Gastroesophageal sphincter (tissue), 4 donors: ENCODE measurements around the gene SNX13. TPM values are rescaled to one million over a fixed set of nuclear protein-coding genes. Genes with fewer than 3 reads are reported as not detected.

Experiments
- ATAC-seq: fragments of 150-250 bp; one replicate; pipeline ENCODE4 v1.9.1; 2016; ENCODE audit warnings: mild to moderate bottlenecking, moderate library complexity
- H3K27ac ChIP-seq, 4 donors: fragments of 200-600 bp; sonication (generic) in 3 of 4; 1 replicate in 3 of 4; 2 replicates in 1 of 4; pipeline ENCODE4 v1.5.1; 2016 to 2019
- H3K27me3 ChIP-seq: fragments of 200-600 bp; sonication (generic); one replicate; pipeline ENCODE4 v1.5.1; 2019
- H3K36me3 ChIP-seq, 2 donors: fragments of 200-600 bp; sonication (generic); one replicate each; pipeline ENCODE4 v1.5.1; 2019; ENCODE audit warnings: control low read depth in 1 of 2
- H3K4me1 ChIP-seq, 3 donors: fragments of 200-600 bp; sonication (generic); 1 replicate in 2 of 3; 2 replicates in 1 of 3; pipeline ENCODE4 v1.5.1; 2016 to 2019; ENCODE audit warnings: control low read depth in 2 of 3
- H3K4me3 ChIP-seq, 2 donors: fragments of 200-600 bp; sonication (generic); one replicate each; pipeline ENCODE4 v1.5.1; 2019; ENCODE audit warnings: mild to moderate bottlenecking in 1 of 2, moderate library complexity in 1 of 2
- H3K9me3 ChIP-seq, 3 donors: fragments of 200-600 bp; sonication (generic); one replicate each; pipeline ENCODE4 v1.5.1; 2017 to 2019; ENCODE audit warnings: control low read depth in 2 of 3
- EP300 ChIP-seq: sonication (generic); formaldehyde crosslinking; IDR thresholded peaks from one replicate; pipeline ENCODE4 v1.6.1; 2017; ENCODE audit warnings: antibody characterized with exemption, mild to moderate bottlenecking
- POLR2A ChIP-seq, 2 donors: fragments of 450-650 bp; IDR thresholded peaks; one replicate each; pipeline ENCODE4 v1.6.1; 2017; ENCODE audit warnings: antibody characterized with exemption in 2 of 2, mild to moderate bottlenecking in 2 of 2, moderate library complexity in 1 of 2
- POLR2AphosphoS5 ChIP-seq: sonication (generic); formaldehyde crosslinking; IDR thresholded peaks from one replicate; pipeline ENCODE4 v1.6.1; 2017; ENCODE audit warnings: antibody characterized with exemption
- WGBS, 2 donors: methylation state at CpG; one replicate each; pipeline ENCODE4 v1.1.5; 2018; ENCODE audit warnings: low coverage in 1 of 2; 5-methylcytosine and 5-hydroxymethylcytosine counted together
- total RNA-seq, 4 donors: library from RNA; depleted of rRNA; stranded (reverse); fragments of >200 nt; gene quantifications; one replicate each; pipeline ENCODE4 v1.1.0, GENCODE V29; 2016
- TF ChIP-seq, protein P1 (sequence below), 4 experiments: fragments of 200-600 bp in 2 of 4; fragments of 450-650 bp in 2 of 4; sonication (generic) in 1 of 4; IDR thresholded peaks; one replicate each; pipeline ENCODE4 v1.5.1; 2017 to 2019; ENCODE audit warnings: antibody characterized with exemption in 4 of 4, mild to moderate bottlenecking in 2 of 4, moderate library complexity in 2 of 4

The SNX13 gene
- total RNA-seq, 4 donors from 2014 or later: 39.2 to 99.3 (median 57.0) TPM

DNA sequence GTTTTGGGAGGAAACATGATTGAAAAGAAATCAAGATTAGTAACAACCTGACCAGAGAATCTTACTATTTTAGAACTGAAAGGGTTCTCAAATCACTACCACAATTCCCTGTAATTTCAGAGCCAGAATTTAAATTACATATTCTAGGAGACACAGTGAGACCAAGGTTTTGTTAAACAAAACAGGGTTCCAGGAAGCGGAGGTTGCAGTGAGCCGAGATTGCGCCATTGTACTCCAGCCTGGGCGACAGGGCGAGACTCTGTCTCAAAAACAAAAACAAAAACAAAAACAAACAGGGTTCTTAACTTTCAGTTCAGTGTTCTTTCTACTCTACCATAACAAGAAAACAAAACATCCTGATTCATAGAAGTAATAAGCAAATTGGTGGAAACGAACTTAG is 57.6 kb downstream of the SNX13 start:
- Histone ChIP-seq H3K4me1 (no peaks in the 10 kb centered on the region), H3K27ac (no peak overlapping the region), H3K4me3 (no peak overlapping the region), H3K9me3 (no peaks in the 10 kb centered on the region), H3K36me3 (peaks cover 0 to 73% of the 10 kb centered on the region in 2 donors), H3K27me3 (no peaks in the 10 kb centered on the region)
- no peak for ATAC-seq
- 89 to 91% methylated on average over 6 of the region's 6 CpGs for WGBS, 2 donors
- TF ChIP-seq POLR2A (IDR thresholded peaks at IDR 0.05): no peak
- TF ChIP-seq, protein P1, sequence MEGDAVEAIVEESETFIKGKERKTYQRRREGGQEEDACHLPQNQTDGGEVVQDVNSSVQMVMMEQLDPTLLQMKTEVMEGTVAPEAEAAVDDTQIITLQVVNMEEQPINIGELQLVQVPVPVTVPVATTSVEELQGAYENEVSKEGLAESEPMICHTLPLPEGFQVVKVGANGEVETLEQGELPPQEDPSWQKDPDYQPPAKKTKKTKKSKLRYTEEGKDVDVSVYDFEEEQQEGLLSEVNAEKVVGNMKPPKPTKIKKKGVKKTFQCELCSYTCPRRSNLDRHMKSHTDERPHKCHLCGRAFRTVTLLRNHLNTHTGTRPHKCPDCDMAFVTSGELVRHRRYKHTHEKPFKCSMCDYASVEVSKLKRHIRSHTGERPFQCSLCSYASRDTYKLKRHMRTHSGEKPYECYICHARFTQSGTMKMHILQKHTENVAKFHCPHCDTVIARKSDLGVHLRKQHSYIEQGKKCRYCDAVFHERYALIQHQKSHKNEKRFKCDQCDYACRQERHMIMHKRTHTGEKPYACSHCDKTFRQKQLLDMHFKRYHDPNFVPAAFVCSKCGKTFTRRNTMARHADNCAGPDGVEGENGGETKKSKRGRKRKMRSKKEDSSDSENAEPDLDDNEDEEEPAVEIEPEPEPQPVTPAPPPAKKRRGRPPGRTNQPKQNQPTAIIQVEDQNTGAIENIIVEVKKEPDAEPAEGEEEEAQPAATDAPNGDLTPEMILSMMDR (IDR thresholded peaks at IDR 0.05): no peak
- TF ChIP-seq POLR2AphosphoS5: no peak
- TF ChIP-seq EP300: no peak

DNA sequence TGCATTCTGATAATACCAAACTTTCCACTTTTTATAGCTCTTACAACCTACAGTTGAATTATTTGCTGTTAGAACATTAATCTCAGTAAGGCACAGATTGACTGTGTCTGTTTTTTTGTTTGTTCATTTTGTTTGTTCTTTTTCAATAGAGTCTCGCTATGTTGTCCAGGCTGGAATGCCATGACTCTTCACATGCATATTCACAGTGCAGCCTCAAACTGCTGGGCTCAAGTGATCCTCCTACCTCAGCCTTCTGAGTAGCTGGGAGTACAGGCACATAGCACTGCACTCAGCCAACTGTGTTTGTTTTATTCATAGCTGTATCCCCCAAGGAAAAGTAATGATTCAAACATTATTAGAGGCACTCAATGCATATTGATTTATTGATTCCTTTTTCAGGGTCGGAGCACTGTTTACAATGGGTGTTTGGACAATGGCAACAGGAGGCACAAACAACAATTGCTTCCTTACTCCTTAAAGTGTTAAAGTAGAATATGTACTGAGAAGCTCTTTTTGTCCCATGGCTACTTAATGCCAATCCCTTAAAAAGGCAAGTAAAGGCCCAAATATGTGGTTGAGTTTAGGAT is 61.1 kb downstream of the SNX13 start:
- H3K4me3 ChIP-seq: no peak overlapping the region
- no peaks in the 10 kb centered on the region for H3K9me3 ChIP-seq
- H3K36me3 ChIP-seq: peaks cover 0 to 51% of the 10 kb centered on the region in 2 donors
- 94 to 100% methylated on average over 2 of the region's 2 CpGs for WGBS, 2 donors
- H3K27ac ChIP-seq: no peak overlapping the region
- H3K4me1 ChIP-seq: no peaks in the 10 kb centered on the region
- TF ChIP-seq POLR2AphosphoS5 (no peak), POLR2A (IDR thresholded peaks at IDR 0.05) (no peak), EP300 (no peak)
- TF ChIP-seq, protein P1 (IDR thresholded peaks at IDR 0.05): no peak
- no peak for ATAC-seq
- no peaks in the 10 kb centered on the region for H3K27me3 ChIP-seq

DNA sequence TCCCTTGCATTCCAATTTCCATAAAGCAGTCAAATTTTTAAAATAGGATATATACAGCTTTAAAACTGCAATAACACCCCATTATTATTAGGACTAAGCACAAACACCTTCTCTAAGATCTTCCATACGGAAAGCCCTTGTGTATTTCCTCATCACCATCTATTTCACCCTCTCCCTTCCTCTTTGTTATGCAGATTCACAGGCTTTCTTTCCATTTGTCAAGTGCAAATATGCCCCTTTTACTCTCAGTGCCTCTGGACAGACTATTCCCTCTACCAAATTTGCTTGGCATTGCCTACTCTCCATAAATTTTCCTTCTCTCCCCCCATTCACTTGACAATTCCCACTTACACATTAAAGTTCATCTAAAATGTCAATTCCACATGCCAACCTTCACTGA is 61.7 kb downstream of the SNX13 start:
- TF ChIP-seq POLR2A (IDR thresholded peaks at IDR 0.05) (no peak), EP300 (no peak), POLR2AphosphoS5 (no peak)
- TF ChIP-seq, protein P1 (IDR thresholded peaks at IDR 0.05): no peak
- ATAC-seq: no peak
- Histone ChIP-seq H3K36me3 (peaks cover 0 to 51% of the 10 kb centered on the region in 2 donors), H3K27ac (no peak overlapping the region), H3K4me3 (no peak overlapping the region), H3K4me1 (no peaks in the 10 kb centered on the region), H3K9me3 (no peaks in the 10 kb centered on the region), H3K27me3 (no peaks in the 10 kb centered on the region)
- 85 to 100% methylated on average over 1 of the region's 1 CpG for WGBS, 2 donors

DNA sequence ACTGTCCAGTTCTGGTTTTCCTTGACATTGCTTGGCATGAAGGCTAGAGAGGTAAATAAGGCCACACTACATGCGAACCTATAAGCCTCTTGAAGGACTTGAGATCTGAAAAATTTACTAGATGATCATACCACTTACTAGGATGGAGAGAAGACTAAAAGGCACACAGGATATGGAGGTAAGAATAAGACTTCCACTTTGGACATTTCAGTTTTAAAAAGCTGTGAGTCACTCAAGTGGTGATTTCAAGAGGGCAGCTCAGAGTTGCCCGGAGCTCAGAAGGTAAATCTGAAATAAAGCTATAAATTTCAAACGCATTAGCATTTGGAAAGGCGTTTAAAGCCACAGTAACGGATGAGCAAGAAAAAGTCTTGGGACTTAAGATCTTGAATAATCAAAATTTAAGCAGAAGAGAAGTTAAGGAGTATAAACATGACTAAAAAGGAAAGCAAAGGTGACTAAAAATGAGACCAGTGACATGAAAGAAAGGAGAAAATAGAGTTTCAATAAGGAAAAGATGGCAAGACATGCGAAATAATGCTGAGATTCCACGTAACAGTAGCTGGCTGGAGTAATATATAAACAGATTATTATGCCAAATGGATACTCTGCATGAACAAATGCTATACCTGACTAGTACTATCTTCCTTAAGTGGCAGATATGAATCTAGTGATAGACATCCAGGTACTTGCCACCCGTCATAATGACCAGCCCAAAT is 68.3 kb downstream of the SNX13 start:
- H3K27me3 ChIP-seq: no peaks in the 10 kb centered on the region
- 84 to 94% methylated on average over 6 to 8 of the region's 8 CpGs for WGBS, 2 donors
- no peak for ATAC-seq
- peaks cover 0 to 78% of the 10 kb centered on the region in 2 donors for H3K36me3 ChIP-seq
- no peak for TF ChIP-seq POLR2A (IDR thresholded peaks at IDR 0.05)
- TF ChIP-seq, protein P1 (IDR thresholded peaks at IDR 0.05): no peak
- no peak for TF ChIP-seq EP300
- TF ChIP-seq POLR2AphosphoS5: no peak
- H3K27ac ChIP-seq: no peak overlapping the region
- H3K4me1 ChIP-seq: no peaks in the 10 kb centered on the region
- no peak overlapping the region for H3K4me3 ChIP-seq
- H3K9me3 ChIP-seq: no peaks in the 10 kb centered on the region

DNA sequence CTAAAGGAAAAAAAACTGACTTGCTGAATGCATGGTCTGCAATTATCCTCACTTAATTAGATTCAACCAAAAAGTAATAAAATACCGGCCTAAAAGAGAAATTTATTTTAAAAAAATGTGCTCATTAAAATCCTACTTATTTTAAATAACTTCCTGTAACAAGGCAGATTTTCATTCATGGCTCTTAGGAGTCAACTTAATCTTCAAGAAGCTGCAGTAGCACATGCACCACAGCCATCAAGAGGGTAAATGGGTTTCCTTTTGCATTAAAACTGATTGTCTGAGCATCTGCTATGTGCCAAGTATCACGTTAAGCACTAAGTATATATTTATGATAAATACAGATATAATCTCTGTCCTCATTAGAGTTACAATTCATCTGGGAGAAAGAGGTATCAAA is 69.9 kb downstream of the SNX13 start:
- no peak overlapping the region for H3K27ac ChIP-seq
- H3K9me3 ChIP-seq: peaks cover 0 to 7% (median 0%) of the 10 kb centered on the region in 3 donors
- H3K36me3 ChIP-seq: peaks cover 4 to 94% of the 10 kb centered on the region in 2 donors
- no peaks in the 10 kb centered on the region for H3K27me3 ChIP-seq
- WGBS, 2 donors: 59 to 78% methylated on average over 2 of the region's 2 CpGs
- no peaks in the 10 kb centered on the region for H3K4me1 ChIP-seq
- TF ChIP-seq POLR2AphosphoS5: no peak
- no peak for TF ChIP-seq POLR2A (IDR thresholded peaks at IDR 0.05)
- no peak for TF ChIP-seq EP300
- TF ChIP-seq, protein P1 (IDR thresholded peaks at IDR 0.05): no peak
- no peak overlapping the region for H3K4me3 ChIP-seq
- no peak for ATAC-seq
